GM12891 (cell line): ENCODE data around the gene PIP5K1B.

Source experiments
- POLR2A ChIP-seq: IDR thresholded peaks from 2 replicates; pipeline ENCODE4 v1.6.1; 2011; ENCODE audit warnings: low read depth, low read length, control low read depth
- POLR2AphosphoS5 ChIP-seq: IDR thresholded peaks from 2 replicates; pipeline ENCODE4 v1.6.1; 2011; ENCODE audit warnings: low read depth, low read length, control low read depth
- POU2F2 ChIP-seq: IDR thresholded peaks from 2 replicates; pipeline ENCODE4 v1.6.1; 2011; ENCODE audit warnings: low read depth, mild to moderate bottlenecking, control low read depth, low read length, moderate library complexity
- SPI1 ChIP-seq: IDR thresholded peaks from 2 replicates; pipeline ENCODE4 v1.6.1; 2011; ENCODE audit warnings: low read depth, low read length, control low read depth
- TAF1 ChIP-seq: IDR thresholded peaks from 2 replicates; pipeline ENCODE4 v1.6.1; 2011; ENCODE audit warnings: low read depth, low read length, control low read depth

DNA sequence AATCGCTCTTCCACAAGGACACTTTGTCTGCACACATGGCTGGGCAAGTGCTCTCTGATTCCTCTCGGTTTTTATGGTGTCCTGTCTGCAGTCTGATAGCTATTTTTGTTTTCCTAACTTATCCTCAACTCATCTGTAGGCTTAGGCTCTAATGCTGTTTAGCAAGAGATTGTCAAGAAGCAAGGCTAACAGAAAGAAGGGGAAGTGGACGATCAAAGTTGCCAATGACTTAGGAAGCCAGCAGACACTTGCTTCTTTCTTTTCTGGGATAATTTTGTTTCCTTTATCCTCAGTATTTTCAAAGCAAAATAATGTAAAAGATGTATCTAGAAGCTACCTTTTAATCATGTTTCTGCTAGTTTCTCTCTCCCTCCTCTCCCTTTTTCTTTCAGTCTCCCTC, 178.2 kb downstream of the PIP5K1B start:
- TF ChIP-seq POU2F2 (no peak), POLR2A (no peak), SPI1 (no peak), TAF1 (no peak), POLR2AphosphoS5 (no peak)
